Endothelial cell of umbilical vein (primary cell): ENCODE data around the gene SLC28A2.

Source experiments
- EZH2 ChIP-seq: IDR thresholded peaks from 2 replicates; pipeline ENCODE4 v1.6.1; 2012; ENCODE audit warnings: borderline replicate concordance, low read depth, mild to moderate bottlenecking, moderate library complexity, low read length, inconsistent platforms; ENCODE audit not compliant: severe bottlenecking
- JUN ChIP-seq: IDR thresholded peaks from 2 replicates; pipeline ENCODE4 v1.6.1; 2011; ENCODE audit warnings: borderline replicate concordance, low read depth; ENCODE audit not compliant: insufficient read length, insufficient read depth
- POLR2A ChIP-seq: IDR thresholded peaks from 2 replicates; pipeline ENCODE4 v1.6.1; 2012; ENCODE audit warnings: low read depth, mild to moderate bottlenecking, control low read depth, low read length
- TF ChIP-seq, protein P1 (sequence below), 2 donors: IDR thresholded peaks; 1 replicate in 1 of 2; 2 replicates in 1 of 2; pipeline ENCODE4 v1.5.1; 2011; ENCODE audit warnings: low read length in 2 of 2, mild to moderate bottlenecking in 2 of 2, moderate library complexity in 2 of 2, control low read depth in 1 of 2, inconsistent platforms in 1 of 2, low read depth in 1 of 2; ENCODE audit not compliant: insufficient read depth in 1 of 2; ENCODE audit errors: extremely low read depth in 1 of 2
- TF ChIP-seq, protein P2 (sequence below): IDR thresholded peaks from 2 replicates; pipeline ENCODE4 v1.6.1; 2011; ENCODE audit not compliant: insufficient read depth, insufficient read length

DNA sequence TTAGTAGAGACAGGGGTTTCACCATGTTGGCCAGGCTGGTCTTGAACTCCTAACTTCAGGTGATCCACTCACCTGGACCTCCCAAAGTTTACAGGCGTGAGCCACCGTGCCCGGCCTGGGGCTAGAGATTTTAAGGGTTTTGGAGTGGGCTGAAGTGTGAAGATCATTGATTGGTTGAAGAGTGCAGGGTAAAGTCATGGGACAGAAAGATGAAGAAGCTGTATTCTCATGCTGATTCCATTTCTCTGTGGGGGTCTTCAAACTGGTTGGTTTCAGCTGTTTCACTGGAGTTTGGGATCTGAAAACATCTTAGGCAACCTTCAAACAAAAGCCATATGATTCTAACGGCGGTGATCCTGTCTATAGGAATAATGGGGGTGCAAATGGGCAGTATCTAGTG lies 74.2 kb downstream of the SLC28A2 start:
- TF ChIP-seq, protein P1, sequence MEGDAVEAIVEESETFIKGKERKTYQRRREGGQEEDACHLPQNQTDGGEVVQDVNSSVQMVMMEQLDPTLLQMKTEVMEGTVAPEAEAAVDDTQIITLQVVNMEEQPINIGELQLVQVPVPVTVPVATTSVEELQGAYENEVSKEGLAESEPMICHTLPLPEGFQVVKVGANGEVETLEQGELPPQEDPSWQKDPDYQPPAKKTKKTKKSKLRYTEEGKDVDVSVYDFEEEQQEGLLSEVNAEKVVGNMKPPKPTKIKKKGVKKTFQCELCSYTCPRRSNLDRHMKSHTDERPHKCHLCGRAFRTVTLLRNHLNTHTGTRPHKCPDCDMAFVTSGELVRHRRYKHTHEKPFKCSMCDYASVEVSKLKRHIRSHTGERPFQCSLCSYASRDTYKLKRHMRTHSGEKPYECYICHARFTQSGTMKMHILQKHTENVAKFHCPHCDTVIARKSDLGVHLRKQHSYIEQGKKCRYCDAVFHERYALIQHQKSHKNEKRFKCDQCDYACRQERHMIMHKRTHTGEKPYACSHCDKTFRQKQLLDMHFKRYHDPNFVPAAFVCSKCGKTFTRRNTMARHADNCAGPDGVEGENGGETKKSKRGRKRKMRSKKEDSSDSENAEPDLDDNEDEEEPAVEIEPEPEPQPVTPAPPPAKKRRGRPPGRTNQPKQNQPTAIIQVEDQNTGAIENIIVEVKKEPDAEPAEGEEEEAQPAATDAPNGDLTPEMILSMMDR (IDR thresholded peaks at IDR 0.05; ENCODE audit: extremely low read depth in 1 of 2, insufficient read depth in 1 of 2, low read depth in 1 of 2, low read length in 2 of 2), result no peak
- TF ChIP-seq EZH2 (no peak), POLR2A (no peak), JUN (no peak)
- TF ChIP-seq, protein P2, sequence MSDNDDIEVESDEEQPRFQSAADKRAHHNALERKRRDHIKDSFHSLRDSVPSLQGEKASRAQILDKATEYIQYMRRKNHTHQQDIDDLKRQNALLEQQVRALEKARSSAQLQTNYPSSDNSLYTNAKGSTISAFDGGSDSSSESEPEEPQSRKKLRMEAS, result no peak
